SK-N-SH (cell line): ENCODE data around the gene UPB1. TPM values are rescaled to one million over a fixed set of nuclear protein-coding genes. Genes with fewer than 3 reads are reported as not detected.
A peak's percentile ranks its signal among the peaks of the same experiment; 100 is the strongest.

Source experiments
- CTCF ChIA-PET: fragments of 300-600, 350-600 bp; formaldehyde crosslinking; extraction: SDS; loops from one replicate; lab custom pipeline; 2021; lab: Yijun Ruan, JAX
- POLR2A ChIA-PET: fragments of 350-600 bp; sonication (Branson Sonifier 250); formaldehyde crosslinking; extraction: SDS; loops from one replicate; lab custom pipeline; 2020; ENCODE audit warnings: antibody characterized with exemption, inconsistent platforms; lab: Yijun Ruan, JAX
- DNase-seq: peaks from one replicate; pipeline ENCODE4 v3.0.0; 2012
- H2AFZ ChIP-seq: fragments of 200-600 bp; sonication (generic); 2 replicates; pipeline ENCODE4 v1.8.1; 2016; ENCODE audit warnings: antibody characterized with exemption, mild to moderate bottlenecking, low read depth
- H3F3A ChIP-seq: fragments of 200-600 bp; sonication (generic); replicated peaks from 2 replicates; pipeline ENCODE3; 2016; ENCODE audit warnings: antibody characterized with exemption, mild to moderate bottlenecking; ENCODE audit not compliant: insufficient read depth
- H3K27ac ChIP-seq, 2 experiments: fragments of 200-500 bp in 1 of 2; fragments of 200-600 bp in 1 of 2; sonication (Bioruptor generic) in 1 of 2; sonication (generic), shearing (Covaris generic) in 1 of 2; 2 replicates each; pipeline versions ENCODE4 v1.5.1 to v1.6.1; 2014 to 2016; ENCODE audit warnings: low read depth in 2 of 2, inconsistent platforms in 1 of 2, low read length in 1 of 2, mild to moderate bottlenecking in 1 of 2, mixed read lengths in 1 of 2
- H3K27me3 ChIP-seq: fragments of 200-600 bp; sonication (generic), shearing (Covaris generic); 2 replicates; pipeline ENCODE4 v1.6.1; 2016; ENCODE audit warnings: mixed run types; ENCODE audit not compliant: insufficient read depth
- H3K36me3 ChIP-seq, 2 experiments: fragments of 200-500 bp in 1 of 2; fragments of 200-600 bp in 1 of 2; sonication (Bioruptor generic) in 1 of 2; sonication (generic) in 1 of 2; replicated peaks in 1 of 2; 2 replicates each; pipeline versions ENCODE3 to v1.5.1; 2014 to 2016; ENCODE audit warnings: low read length in 1 of 2, mild to moderate bottlenecking in 1 of 2; ENCODE audit not compliant: insufficient read depth in 2 of 2, control insufficient read depth in 1 of 2
- H3K4me1 ChIP-seq, 2 experiments: fragments of 200-500 bp in 1 of 2; fragments of 200-600 bp in 1 of 2; sonication (Bioruptor generic) in 1 of 2; sonication (generic), shearing (Covaris generic) in 1 of 2; 2 replicates each; pipeline versions ENCODE4 v1.5.1 to v1.6.1; 2014 to 2016; ENCODE audit warnings: low read depth in 1 of 2, low read length in 1 of 2, mixed run types in 1 of 2; ENCODE audit not compliant: insufficient read depth in 2 of 2, control insufficient read depth in 1 of 2
- H3K4me2 ChIP-seq: fragments of 200-600 bp; sonication (generic), shearing (Covaris generic); 2 replicates; pipeline ENCODE4 v1.6.1; 2017; ENCODE audit warnings: mixed run types
- H3K4me3 ChIP-seq, 2 experiments: fragments of 200-500 bp in 1 of 2; fragments of 200-600 bp in 1 of 2; sonication (Bioruptor generic) in 1 of 2; sonication (generic), shearing (Covaris generic) in 1 of 2; 2 replicates each; pipeline versions ENCODE4 v1.5.1 to v1.8.1; 2014 to 2016; ENCODE audit warnings: low read depth in 2 of 2, inconsistent platforms in 1 of 2, low read length in 1 of 2, mild to moderate bottlenecking in 1 of 2, mixed read lengths in 1 of 2, moderate library complexity in 1 of 2
- H3K79me2 ChIP-seq: fragments of 200-600 bp; sonication (generic); 2 replicates; pipeline ENCODE4 v1.8.1; 2017; ENCODE audit warnings: mild to moderate bottlenecking; ENCODE audit not compliant: insufficient read depth
- H3K9ac ChIP-seq: fragments of 200-600 bp; sonication (generic); 2 replicates; pipeline ENCODE4 v1.6.1; 2017; ENCODE audit warnings: mixed run types
- H3K9me2 ChIP-seq: fragments of 200-600 bp; sonication (generic); 2 replicates; pipeline ENCODE4 v1.6.1; 2017; ENCODE audit warnings: mixed run types
- H3K9me3 ChIP-seq: fragments of 200-600 bp; sonication (generic); 2 replicates; pipeline ENCODE4 v1.6.1; 2017; ENCODE audit warnings: mixed run types, mild to moderate bottlenecking, moderate library complexity
- H4K20me1 ChIP-seq: fragments of 200-600 bp; sonication (generic); 2 replicates; pipeline ENCODE4 v1.6.1; 2017; ENCODE audit warnings: mild to moderate bottlenecking, mixed run types; ENCODE audit not compliant: insufficient read depth
- CHD2 ChIP-seq: fragments of 150-350 bp; IDR thresholded peaks from 2 replicates; pipeline ENCODE4 v1.6.1; 2018; ENCODE audit warnings: low read length; ENCODE audit not compliant: partially characterized antibody
- CTCF ChIP-seq: fragments of 200-600 bp; sonication (generic); IDR thresholded peaks from 2 replicates; pipeline ENCODE4 v1.6.1; 2017; ENCODE audit warnings: antibody characterized with exemption, mild to moderate bottlenecking, moderate library complexity
- EZH2phosphoT487 ChIP-seq: fragments of 200-600 bp; sonication (generic); IDR thresholded peaks from 2 replicates; pipeline ENCODE4 v1.6.1; 2017; ENCODE audit warnings: low read depth, mixed run types, mild to moderate bottlenecking, antibody characterized with exemption, moderate library complexity, borderline replicate concordance
- FOXM1 ChIP-seq: IDR thresholded peaks from 2 replicates; pipeline ENCODE4 v1.4.0; 2012; ENCODE audit warnings: low read depth, mild to moderate bottlenecking
- GABPA ChIP-seq: IDR thresholded peaks from 2 replicates; pipeline ENCODE4 v1.4.0; 2012; ENCODE audit warnings: low read depth, mild to moderate bottlenecking
- IRF3 ChIP-seq: fragments of 150-350 bp; IDR thresholded peaks from 2 replicates; pipeline ENCODE4 v1.6.1; 2016; ENCODE audit warnings: mild to moderate bottlenecking, low read depth, low read length
- MEF2A ChIP-seq: IDR thresholded peaks from 2 replicates; pipeline ENCODE4 v1.4.0; 2012; ENCODE audit warnings: low read depth, borderline replicate concordance
- MXI1 ChIP-seq: IDR thresholded peaks from 2 replicates; pipeline ENCODE4 v1.6.1; 2012; ENCODE audit warnings: mild to moderate bottlenecking, low read depth, low read length, improper control_type of control experiment
- PBX3 ChIP-seq: IDR thresholded peaks from 2 replicates; pipeline ENCODE4; 2012
- RAD21 ChIP-seq: IDR thresholded peaks from 2 replicates; pipeline ENCODE4 v1.6.1; 2012; ENCODE audit warnings: mild to moderate bottlenecking, low read length
- RCOR1 ChIP-seq: fragments of 150-350 bp; IDR thresholded peaks from 2 replicates; pipeline ENCODE4 v1.6.1; 2017; ENCODE audit warnings: antibody characterized with exemption, low read length
- REST ChIP-seq: IDR thresholded peaks from 2 replicates; pipeline ENCODE4 v1.6.1; 2012; ENCODE audit warnings: mild to moderate bottlenecking, low read depth, low read length, moderate library complexity
- RFX5 ChIP-seq: IDR thresholded peaks from 2 replicates; pipeline ENCODE4 v1.6.1; 2012; ENCODE audit warnings: mild to moderate bottlenecking, improper control_type of control experiment, low read length
- ZBTB33 ChIP-seq: IDR thresholded peaks from 2 replicates; pipeline ENCODE4 v1.4.0; 2012; ENCODE audit warnings: low read depth, borderline replicate concordance
- WGBS: methylation state at CpG from one replicate; pipeline ENCODE4 v1.1.6; 2017; ENCODE audit warnings: low lambda C conversion rate; 5-methylcytosine and 5-hydroxymethylcytosine counted together
- polyA plus RNA-seq, 3 experiments: library from polyadenylated mRNA; depleted of rRNA; stranded (reverse); fragments of >200 nt; gene quantifications; 2 replicates each; pipeline ENCODE4 v1.2.3, GENCODE V29; 2012

The UPB1 gene
- polyA plus RNA-seq, 1 of the 3 experiments (the other 2 are of a cell fraction) = 0.30 TPM

GRCh38 chr22:24445481-24446259 lies 49.5 kb upstream of the UPB1 start:
- Histone ChIP-seq H3K79me2 (no peaks in the 10 kb centered on the region), H3K9me2 (no peaks in the 10 kb centered on the region), H4K20me1 (no peaks in the 10 kb centered on the region), H3K4me2 (peak overlapping the region; percentile 47; the same call in 1 of the 2 replicates), H2AFZ (no peak overlapping the region; the same call in 1 of the 2 replicates), H3K9ac (no peak overlapping the region), H3K4me1 (peaks cover 26 to 84% of the 10 kb centered on the region in 2 experiments), H3K9me3 (no peaks in the 10 kb centered on the region), H3K27me3 (no peaks in the 10 kb centered on the region), H3F3A (no peaks in the 10 kb centered on the region), H3K27ac (peak overlapping the region in 1 of 2 experiments; percentile 97; a peak in 2 of 4 replicates), H3K4me3 (no peak overlapping the region), H3K36me3 (no peaks in the 10 kb centered on the region)
- CTCF ChIA-PET = interaction anchor here (1.0 to 2.3 kb wide), 4 partner anchors 14 to 76 kb away, joined by 3 to 7 read pairs (median 5); no protein-coding TSS in a partner anchor
- DNase-seq = peak; percentile 70
- no peak for TF ChIP-seq IRF3
- TF ChIP-seq RAD21 = no peak
- peak; percentile 19 for TF ChIP-seq CHD2
- TF ChIP-seq REST = no peak
- TF ChIP-seq RCOR1 = no peak
- no peak for TF ChIP-seq RFX5
- TF ChIP-seq EZH2phosphoT487 = no peak
- peak; percentile 82 for TF ChIP-seq PBX3
- no peak for TF ChIP-seq GABPA
- TF ChIP-seq ZBTB33 = no peak
- no peak for TF ChIP-seq CTCF
- TF ChIP-seq FOXM1 = no peak
- no peak for TF ChIP-seq MEF2A
- TF ChIP-seq MXI1 = no peak
- POLR2A ChIA-PET = interaction anchor here (0.7 kb wide), 1 partner anchor 449 kb away, joined by 3 read pairs; no protein-coding TSS in a partner anchor
- 55% methylated on average over 11 of the region's 11 CpGs for WGBS
